Glutamatergic neuron (in vitro differentiated cells): ENCODE data around the gene FOXN1. TPM values are rescaled to one million over a fixed set of nuclear protein-coding genes. Genes with fewer than 3 reads are reported as not detected.

Source experiments
- DNase-seq: peaks from one replicate; pipeline ENCODE4 v3.0.0; 2022
- H3K27ac Mint-ChIP-seq: one replicate; pipeline ENCODE4 v1.8.0; 2020; ENCODE audit warnings: mild to moderate bottlenecking, mixed read lengths, inconsistent platforms; ENCODE audit not compliant: unreplicated experiment
- H3K27me3 Mint-ChIP-seq: one replicate; pipeline ENCODE4 v1.8.0; 2020; ENCODE audit warnings: mild to moderate bottlenecking, moderate library complexity, mixed read lengths, inconsistent platforms; ENCODE audit not compliant: unreplicated experiment
- H3K36me3 Mint-ChIP-seq: one replicate; pipeline ENCODE4 v1.8.0; 2020; ENCODE audit warnings: mild to moderate bottlenecking, mixed read lengths, inconsistent platforms; ENCODE audit not compliant: unreplicated experiment
- H3K4me1 Mint-ChIP-seq: one replicate; pipeline ENCODE4 v1.8.0; 2020; ENCODE audit warnings: mild to moderate bottlenecking, low read depth, mixed read lengths, inconsistent platforms; ENCODE audit not compliant: unreplicated experiment
- H3K4me3 Mint-ChIP-seq: one replicate; pipeline ENCODE4 v1.8.0; 2020; ENCODE audit warnings: mild to moderate bottlenecking, mixed read lengths, inconsistent platforms; ENCODE audit not compliant: unreplicated experiment
- H3K9me3 Mint-ChIP-seq: one replicate; pipeline ENCODE4 v1.8.0; 2020; ENCODE audit warnings: mild to moderate bottlenecking, moderate library complexity, mixed read lengths, inconsistent platforms; ENCODE audit not compliant: unreplicated experiment
- total RNA-seq: library from RNA; stranded (reverse); fragmentation: NEBNext Ultra II Directional; extraction: Animal tissue kit (Norgen Biotek cat#: 25700); gene quantifications from one replicate; pipeline ENCODE4 v1.2.1, GENCODE V29; 2021; ENCODE audit not compliant: unreplicated experiment
- TF ChIP-seq, protein P1 (sequence below): fragments of 200-600 bp; sonication (generic); IDR thresholded peaks from one replicate; pipeline ENCODE4 v1.5.0; 2021; ENCODE audit not compliant: partially characterized antibody, unreplicated experiment

The FOXN1 gene
- total RNA-seq, 1 donor from 2014 or later = not detected

DNA sequence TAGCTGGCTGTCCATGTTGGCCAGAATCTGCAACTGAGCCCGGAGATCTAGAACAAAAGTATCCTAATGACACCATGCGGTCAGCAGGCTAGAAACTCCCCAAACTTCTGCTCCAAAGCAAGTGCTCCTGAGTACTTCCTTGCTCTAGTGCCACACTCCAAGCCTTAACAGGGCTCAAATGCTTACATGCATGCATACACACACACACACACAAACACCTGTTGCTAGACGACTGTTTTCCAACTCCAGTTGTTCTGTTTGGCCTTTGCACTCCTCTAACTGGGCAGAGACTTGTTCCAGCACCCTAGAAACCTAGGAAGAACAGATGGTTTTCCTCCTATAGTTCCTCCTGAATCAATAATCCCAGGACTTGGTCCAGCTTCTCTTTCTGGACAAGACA, 78.3 kb downstream of the FOXN1 start:
- Mint-ChIP-seq H3K9me3 (no peaks in the 10 kb centered on the region), H3K4me1 (no peaks in the 10 kb centered on the region), H3K27me3 (no peaks in the 10 kb centered on the region), H3K4me3 (no peak overlapping the region), H3K27ac (no peak overlapping the region), H3K36me3 (no peaks in the 10 kb centered on the region)
- TF ChIP-seq, protein P1, sequence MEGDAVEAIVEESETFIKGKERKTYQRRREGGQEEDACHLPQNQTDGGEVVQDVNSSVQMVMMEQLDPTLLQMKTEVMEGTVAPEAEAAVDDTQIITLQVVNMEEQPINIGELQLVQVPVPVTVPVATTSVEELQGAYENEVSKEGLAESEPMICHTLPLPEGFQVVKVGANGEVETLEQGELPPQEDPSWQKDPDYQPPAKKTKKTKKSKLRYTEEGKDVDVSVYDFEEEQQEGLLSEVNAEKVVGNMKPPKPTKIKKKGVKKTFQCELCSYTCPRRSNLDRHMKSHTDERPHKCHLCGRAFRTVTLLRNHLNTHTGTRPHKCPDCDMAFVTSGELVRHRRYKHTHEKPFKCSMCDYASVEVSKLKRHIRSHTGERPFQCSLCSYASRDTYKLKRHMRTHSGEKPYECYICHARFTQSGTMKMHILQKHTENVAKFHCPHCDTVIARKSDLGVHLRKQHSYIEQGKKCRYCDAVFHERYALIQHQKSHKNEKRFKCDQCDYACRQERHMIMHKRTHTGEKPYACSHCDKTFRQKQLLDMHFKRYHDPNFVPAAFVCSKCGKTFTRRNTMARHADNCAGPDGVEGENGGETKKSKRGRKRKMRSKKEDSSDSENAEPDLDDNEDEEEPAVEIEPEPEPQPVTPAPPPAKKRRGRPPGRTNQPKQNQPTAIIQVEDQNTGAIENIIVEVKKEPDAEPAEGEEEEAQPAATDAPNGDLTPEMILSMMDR = no peak
- DNase-seq = no peak

GRCh38 chr17:28585851-28586250, 79.7 kb downstream of the FOXN1 start:
- Mint-ChIP-seq H3K27me3 (no peaks in the 10 kb centered on the region), H3K4me1 (no peaks in the 10 kb centered on the region), H3K36me3 (no peaks in the 10 kb centered on the region), H3K27ac (no peak overlapping the region), H3K9me3 (no peaks in the 10 kb centered on the region), H3K4me3 (no peak overlapping the region)
- TF ChIP-seq, protein P1 = no peak
- DNase-seq = no peak

Other genes with a start within 250 kb of the FOXN1 start
- 170 TPM for gene TMEM97, start 187.1 kb upstream of the FOXN1 start, total RNA-seq
- gene IFT20, start 170.9 kb upstream of the FOXN1 start, total RNA-seq = 43.9 TPM
- 111 TPM for gene TNFAIP1, start 170.6 kb upstream of the FOXN1 start, total RNA-seq
- gene POLDIP2, start 148.8 kb upstream of the FOXN1 start, total RNA-seq = 73.5 TPM
- not detected for gene SEBOX, start 141.1 kb upstream of the FOXN1 start, total RNA-seq
- 0.25 TPM for gene VTN, start 136.0 kb upstream of the FOXN1 start, total RNA-seq
- 100 TPM for gene SARM1, start 134.7 kb upstream of the FOXN1 start, total RNA-seq
- 6.3 TPM for gene SLC46A1, start 100.1 kb upstream of the FOXN1 start, total RNA-seq
- not detected for gene SLC13A2, start 32.7 kb upstream of the FOXN1 start, total RNA-seq
- 57.2 TPM for gene UNC119, start 46.3 kb downstream of the FOXN1 start, total RNA-seq
- gene PIGS, start 65.2 kb downstream of the FOXN1 start, total RNA-seq = 63.1 TPM
- gene ALDOC, start 70.5 kb downstream of the FOXN1 start, total RNA-seq = 50.9 TPM
- gene SPAG5, start 92.7 kb downstream of the FOXN1 start, total RNA-seq = 31.5 TPM
- 44.5 TPM for gene RSKR, start 107.8 kb downstream of the FOXN1 start, total RNA-seq
- 181 TPM for gene BLTP2, start 138.8 kb downstream of the FOXN1 start, total RNA-seq
- gene SDF2, start 155.6 kb downstream of the FOXN1 start, total RNA-seq = 54.3 TPM
- 108 TPM for gene SUPT6H, start 155.9 kb downstream of the FOXN1 start, total RNA-seq
- gene PROCA1, start 205.5 kb downstream of the FOXN1 start, total RNA-seq = 36.5 TPM
- gene RAB34, start 211.5 kb downstream of the FOXN1 start, total RNA-seq = 54.3 TPM
- 627 TPM for gene RPL23A, start 213.6 kb downstream of the FOXN1 start, total RNA-seq
- 8.2 TPM for gene TLCD1, start 219.9 kb downstream of the FOXN1 start, total RNA-seq
- 5.9 TPM for gene NEK8, start 222.4 kb downstream of the FOXN1 start, total RNA-seq
- 373 TPM for gene TRAF4, start 237.7 kb downstream of the FOXN1 start, total RNA-seq